ENCODE measurements around the gene OVAAL. TPM values are rescaled to one million over a fixed set of nuclear protein-coding genes. Genes with fewer than 3 reads are reported as not detected.

OVAAL gene

Small RNA genes lying within 50 kb of the gene (small RNA-seq; reads per million reads assigned to genes)
- not detected for gene RF00019 (ENCODE audit: insufficient read depth)

All from neuronal stem cell (in vitro differentiated cells).